H1 (cell line): ENCODE data around the gene SPATA25. TPM values are rescaled to one million over a fixed set of nuclear protein-coding genes. Genes with fewer than 3 reads are reported as not detected.

Experiments
- RBBP5 ChIP-seq: IDR thresholded peaks from 2 replicates; pipeline ENCODE4 v1.7.1; 2012; ENCODE audit warnings: low read depth, mild to moderate bottlenecking, inconsistent platforms, low read length, moderate library complexity, borderline replicate concordance
- SUZ12 ChIP-seq: fragments of 200-600 bp; sonication (generic); IDR thresholded peaks from 2 replicates; pipeline ENCODE4 v1.6.1; 2012; ENCODE audit warnings: mild to moderate bottlenecking, inconsistent platforms, low read length, moderate library complexity, mixed read lengths
- TAF7 ChIP-seq: optimal IDR thresholded peaks from 2 replicates; pipeline ENCODE3; 2011; ENCODE audit warnings: low read depth, mild to moderate bottlenecking, inconsistent platforms, low read length, moderate library complexity, borderline replicate concordance
- YY1 ChIP-seq: IDR thresholded peaks from 2 replicates; pipeline ENCODE4 v1.6.1; 2011; ENCODE audit warnings: low read depth, mild to moderate bottlenecking, low read length
- ZNF274 ChIP-seq: IDR thresholded peaks from 2 replicates; pipeline ENCODE4 v1.7.0; 2012; ENCODE audit warnings: low read length, borderline replicate concordance; ENCODE audit errors: extremely low read depth
- polyA plus RNA-seq, 7 experiments: library from polyadenylated mRNA; depleted of rRNA in 3 of 7; stranded (reverse) in 5 of 7; unstranded in 2 of 7; fragments of >200 nt in 5 of 7; fragments of 200-250 nt in 2 of 7; gene quantifications; 1 replicate in 5 of 7; 2 replicates in 1 of 7; 4 replicates in 1 of 7; pipeline versions ENCODE4 v1.2.1 to v1.2.3, GENCODE V29; 2011 to 2013; ENCODE audit warnings: missing spikeins in 2 of 7, mixed read lengths in 2 of 7
- total RNA-seq: library from RNA; stranded (reverse); fragmentation: NEBNext Ultra II Directional; extraction: Animal tissue kit (Norgen Biotek cat#: 25700); gene quantifications from 2 replicates; pipeline ENCODE4 v1.2.1, GENCODE V29; 2021

The SPATA25 gene
- total and polyA plus RNA-seq, 2 of the 8 experiments (the other 6 are each of a cell fraction or from before 2014, with no cell fraction given) = 2.0 to 3.0 TPM

DNA sequence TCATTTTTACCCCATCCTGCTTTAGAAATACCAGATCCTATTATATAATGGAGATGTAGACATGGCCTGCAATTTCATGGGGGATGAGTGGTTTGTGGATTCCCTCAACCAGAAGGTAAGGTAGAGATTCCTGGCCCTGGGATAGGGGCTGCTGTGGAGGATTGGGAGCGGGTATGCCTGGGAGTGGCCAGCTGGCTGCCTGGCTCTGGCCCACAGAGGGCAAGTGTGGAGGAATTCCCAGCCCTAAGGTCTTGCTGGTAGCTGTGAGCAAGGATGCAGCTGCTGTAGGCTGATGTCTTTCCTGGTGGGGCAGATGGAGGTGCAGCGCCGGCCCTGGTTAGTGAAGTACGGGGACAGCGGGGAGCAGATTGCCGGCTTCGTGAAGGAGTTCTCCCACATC lies 10.3 kb upstream of the SPATA25 start (continued):
- no peak for TF ChIP-seq SUZ12
- TF ChIP-seq RBBP5 = no peak
- no peak for TF ChIP-seq ZNF274
- TF ChIP-seq YY1 = no peak
- no peak for TF ChIP-seq TAF7
